GM18907 (cell line): ENCODE data around the gene RSPO3.

Source experiments
- ATAC-seq: cut with Tn5 transposase; IDR thresholded peaks from one replicate; pipeline ENCODE4 v1.9.1; 2021; ENCODE audit warnings: mild to moderate bottlenecking, moderate library complexity; ENCODE audit not compliant: unreplicated experiment

Gene RSPO3

GRCh38 chr6:127154509-127154908, 36.0 kb downstream of the RSPO3 start:
- ATAC-seq, result no peak

DNA sequence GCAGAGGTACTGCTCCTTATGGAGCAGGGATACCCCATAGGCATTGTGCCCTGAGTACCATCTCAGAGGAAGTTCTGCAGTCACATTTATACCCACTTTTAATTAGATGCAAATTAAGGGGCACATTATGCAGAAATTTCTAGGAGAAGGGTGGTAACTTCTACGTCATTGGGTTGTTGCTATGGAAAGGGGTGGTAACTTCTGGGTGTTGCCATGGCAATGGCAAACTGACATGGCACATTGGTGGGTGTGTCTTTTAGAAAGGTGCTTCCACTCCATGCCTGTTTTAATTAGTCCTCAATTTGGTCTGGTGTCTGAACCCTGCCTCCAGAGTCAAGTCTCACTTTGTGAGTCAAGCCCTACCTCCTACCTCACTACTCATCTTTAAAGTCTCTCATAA, 42.0 kb downstream of the RSPO3 start:
- no peak for ATAC-seq

GRCh38 chr6:127162836-127163235, 44.4 kb downstream of the RSPO3 start:
- no peak for ATAC-seq

- no peak for ATAC-seq
Observed at GRCh38 chr6:127164036-127164435, 45.6 kb downstream of the RSPO3 start.

DNA sequence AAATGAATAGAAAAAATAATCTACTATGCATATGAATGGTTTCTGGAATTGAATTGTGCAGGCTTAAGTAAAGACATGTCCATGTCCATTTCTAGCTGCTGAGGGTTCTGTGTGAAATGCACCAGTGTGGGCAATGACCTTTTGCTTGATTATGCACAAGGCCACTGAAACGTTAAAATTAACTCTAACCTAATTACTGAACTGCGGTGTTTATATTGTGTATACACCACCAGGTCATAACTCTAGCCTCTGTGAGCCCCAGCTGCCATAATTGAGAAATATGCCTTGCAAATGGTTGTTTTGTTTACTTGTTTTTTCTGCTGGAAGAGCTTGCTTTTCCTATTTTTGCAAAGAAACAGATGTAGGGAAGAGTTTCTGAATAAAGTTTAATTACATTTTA, 46.1 kb downstream of the RSPO3 start:
- no peak for ATAC-seq

- ATAC-seq, result no peak
Observed at GRCh38 chr6:127173156-127173940, 54.9 kb downstream of the RSPO3 start.

- no peak for ATAC-seq
Observed at GRCh38 chr6:127176146-127176545, 57.7 kb downstream of the RSPO3 start.

GRCh38 chr6:127177030-127177922, 58.8 kb downstream of the RSPO3 start:
- ATAC-seq, result no peak

DNA sequence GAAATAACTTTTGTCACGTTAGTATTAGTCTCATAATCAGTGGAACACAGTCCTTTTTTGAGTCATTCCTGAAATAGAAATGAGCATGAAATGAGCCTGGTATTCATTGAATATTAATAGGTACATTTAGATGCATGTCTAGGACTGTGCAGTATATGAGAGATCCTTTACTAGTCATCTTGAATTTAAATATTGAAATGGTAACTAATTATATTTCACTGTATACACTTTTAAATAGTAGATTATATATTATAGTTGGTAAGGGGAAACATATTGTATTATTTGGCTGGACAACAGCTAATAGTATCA, 59.4 kb downstream of the RSPO3 start:
- peak; percentile 52 for ATAC-seq

DNA sequence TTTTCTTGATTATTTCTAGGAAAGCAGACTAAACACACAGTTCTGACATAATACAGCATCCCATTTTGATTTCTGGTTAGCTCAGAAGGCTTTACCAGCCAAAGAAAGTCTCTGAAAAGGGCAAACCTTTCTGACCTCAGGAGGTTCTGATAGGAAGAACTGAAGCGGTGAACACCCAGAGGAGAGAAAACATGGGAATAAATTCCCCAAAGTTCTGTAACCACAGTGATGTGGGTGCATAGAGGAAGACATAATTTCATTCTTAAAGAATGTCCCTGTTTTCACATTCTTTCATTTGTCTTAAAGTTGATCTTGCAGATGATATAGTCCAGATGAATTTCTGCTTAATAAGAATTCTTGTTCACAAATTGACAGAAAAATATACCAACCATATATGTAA, 60.3 kb downstream of the RSPO3 start:
- ATAC-seq, result no peak

DNA sequence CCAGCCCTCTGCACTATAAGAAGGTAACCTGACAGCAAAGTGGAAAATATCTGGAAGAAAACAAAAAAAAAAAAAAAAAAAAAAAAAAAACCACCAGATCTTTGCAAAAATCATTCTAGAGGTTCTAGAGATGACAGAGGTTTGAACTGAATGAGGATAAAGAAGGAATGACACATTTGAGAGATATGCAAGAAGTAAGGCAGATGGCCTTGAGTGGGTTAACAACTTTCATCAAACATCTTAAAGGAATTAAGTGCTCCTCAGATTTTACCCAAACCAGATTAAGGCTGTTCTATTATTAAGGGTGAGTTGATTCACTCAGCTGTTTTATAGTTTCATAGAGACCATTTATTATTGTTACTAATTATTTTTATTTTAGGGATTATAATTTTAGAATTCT, 62.0 kb downstream of the RSPO3 start:
- ATAC-seq, result no peak

DNA sequence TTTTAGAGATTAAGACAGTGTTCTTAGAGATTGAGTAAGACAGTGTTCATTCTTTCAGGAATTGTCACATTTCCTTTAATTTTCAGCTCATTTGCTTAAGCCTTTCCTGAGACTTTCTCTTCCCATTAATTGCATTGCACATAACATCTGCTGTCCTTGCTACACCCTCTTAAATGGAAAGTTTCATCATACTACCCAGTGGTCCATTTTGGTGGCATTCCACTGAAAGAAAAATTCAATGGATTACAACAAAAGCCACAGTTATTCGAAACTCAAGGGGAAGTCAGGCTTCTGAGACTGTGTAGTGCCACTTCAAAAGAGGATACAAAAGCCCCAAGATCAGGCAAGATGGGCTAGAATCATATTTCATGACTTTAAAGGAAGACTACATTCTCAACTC, 64.0 kb downstream of the RSPO3 start:
- no peak for ATAC-seq

GRCh38 chr6:127185437-127185995, 67.0 kb downstream of the RSPO3 start:
- no peak for ATAC-seq

- peak; percentile 63 for ATAC-seq
Observed at GRCh38 chr6:127186889-127187288, 68.4 kb downstream of the RSPO3 start.

DNA sequence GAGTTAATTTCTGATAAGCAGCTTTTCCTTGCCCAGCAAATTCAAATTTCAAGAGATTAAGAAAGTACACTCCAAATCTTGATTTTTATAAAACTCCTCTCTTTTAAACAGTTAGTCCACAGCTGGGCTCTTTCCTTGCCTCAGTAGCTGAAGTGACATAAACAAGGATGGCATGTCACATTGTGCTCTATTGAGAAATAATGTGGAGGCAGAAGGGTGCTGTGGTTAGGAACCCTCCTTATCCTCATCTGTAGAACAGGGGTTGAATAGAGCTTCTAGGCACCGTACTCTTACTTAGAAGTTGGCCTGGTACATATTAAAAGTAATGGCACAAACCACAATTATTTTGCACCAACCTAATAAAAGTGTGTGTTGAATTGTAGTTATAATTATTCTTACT, 70.3 kb downstream of the RSPO3 start:
- ATAC-seq, result no peak

DNA sequence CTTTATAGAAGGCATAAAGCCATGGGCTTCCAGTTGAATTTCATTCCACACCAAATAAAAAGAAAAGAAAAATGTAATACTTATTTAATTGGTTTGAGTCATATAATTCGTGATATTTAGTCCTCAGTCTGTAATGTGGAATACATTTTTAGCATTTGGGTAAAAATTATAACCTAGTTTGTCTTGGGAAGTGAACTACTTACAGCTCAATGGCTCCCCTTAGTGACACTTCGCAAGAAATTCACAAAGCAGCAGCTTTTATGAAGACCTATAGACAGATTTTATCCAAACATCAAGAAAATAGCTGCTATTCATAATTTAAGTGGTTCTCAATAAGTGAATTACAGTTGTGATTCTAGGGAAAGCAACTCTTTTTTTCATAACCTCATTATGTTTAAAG, 72.1 kb downstream of the RSPO3 start:
- no peak for ATAC-seq

- ATAC-seq, result no peak
Observed at GRCh38 chr6:127191716-127192115, 73.2 kb downstream of the RSPO3 start.

DNA sequence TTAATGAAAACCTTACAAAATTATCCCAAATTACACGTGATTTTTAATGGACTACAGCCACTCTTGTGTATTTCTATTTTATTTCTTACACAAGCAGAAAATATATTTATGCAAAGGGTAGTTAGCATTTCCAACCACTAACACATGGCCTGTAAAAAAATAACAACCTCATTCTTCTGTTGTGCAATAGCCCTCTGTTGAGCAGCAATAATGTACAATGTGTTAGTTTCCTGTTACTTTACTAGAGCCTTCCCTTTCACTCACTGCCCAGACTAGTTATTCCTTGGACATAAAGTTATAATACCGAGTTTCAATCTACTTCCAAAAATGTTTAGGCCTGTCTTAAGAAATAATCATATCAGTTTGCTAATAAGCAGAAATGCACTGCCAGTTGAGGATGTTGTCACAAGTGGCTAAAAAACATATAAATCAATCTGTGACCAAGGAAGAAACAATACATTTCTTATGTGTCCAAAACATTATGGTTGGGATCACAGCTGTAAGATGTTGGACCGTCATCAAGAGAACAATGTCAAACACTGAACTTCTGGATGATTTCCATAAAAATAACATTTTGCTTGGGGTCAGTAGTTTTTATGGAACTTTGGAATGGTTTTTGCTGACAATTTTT, 74.6 kb downstream of the RSPO3 start:
- no peak for ATAC-seq

DNA sequence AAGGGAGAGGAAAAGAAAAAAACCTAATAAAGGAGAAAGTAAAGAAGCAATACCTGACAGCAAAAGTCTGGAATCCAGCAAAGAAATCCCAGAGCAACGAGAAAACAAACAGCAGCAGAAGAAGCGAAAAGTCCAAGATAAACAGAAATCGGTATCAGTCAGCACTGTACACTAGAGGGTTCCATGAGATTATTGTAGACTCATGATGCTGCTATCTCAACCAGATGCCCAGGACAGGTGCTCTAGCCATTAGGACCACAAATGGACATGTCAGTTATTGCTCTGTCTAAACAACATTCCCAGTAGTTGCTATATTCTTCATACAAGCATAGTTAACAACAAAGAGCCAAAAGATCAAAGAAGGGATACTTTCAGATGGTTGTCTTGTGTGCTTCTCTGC, 77.4 kb downstream of the RSPO3 start:
- no peak for ATAC-seq

GRCh38 chr6:127198549-127198948, 80.1 kb downstream of the RSPO3 start:
- no peak for ATAC-seq

GRCh38 chr6:127199470-127199869, 81.0 kb downstream of the RSPO3 start:
- ATAC-seq, result no peak

- ATAC-seq, result no peak
Observed at GRCh38 chr6:127200114-127200513, 81.6 kb downstream of the RSPO3 start.
